Brain microvascular endothelial cell (primary cell): ENCODE data around the gene NPLOC4.

Experiments used
- DNase-seq: peaks from one replicate; pipeline ENCODE4 v3.0.0-alpha.2; 2020
- H3K27ac ChIP-seq: fragments of 250-450 bp; sonication (Bioruptor Pico); 2 replicates; pipeline ENCODE4 v1.5.1; 2020; ENCODE audit warnings: mild to moderate bottlenecking, moderate library complexity
- H3K27me3 ChIP-seq: fragments of 250-450 bp; sonication (Bioruptor Pico); replicated peaks from 2 replicates; pipeline ENCODE4 v1.5.1; 2020; ENCODE audit warnings: mild to moderate bottlenecking
- H3K36me3 ChIP-seq: fragments of 250-450 bp; sonication (Bioruptor Pico); replicated peaks from 2 replicates; pipeline ENCODE4 v1.5.1; 2020; ENCODE audit warnings: mild to moderate bottlenecking
- H3K4me3 ChIP-seq: 2 replicates; pipeline ENCODE4 v1.5.1; 2011; ENCODE audit warnings: low read depth, mild to moderate bottlenecking, control low read depth, low read length, moderate library complexity
- in situ Hi-C: cut with HindIII; loops from 2 replicates; pipeline ENCODE4 v1.10.0; 2017; ENCODE audit warnings: low sequenced_read_pairs, low pct_ligation_motif_present
- TF ChIP-seq, protein P1 (sequence below): IDR thresholded peaks from 2 replicates; pipeline ENCODE4 v1.5.1; 2011; ENCODE audit warnings: low read depth, mild to moderate bottlenecking, moderate library complexity, low read length, control low read depth, inconsistent platforms; ENCODE audit errors: missing control alignments

NPLOC4 gene

DNA sequence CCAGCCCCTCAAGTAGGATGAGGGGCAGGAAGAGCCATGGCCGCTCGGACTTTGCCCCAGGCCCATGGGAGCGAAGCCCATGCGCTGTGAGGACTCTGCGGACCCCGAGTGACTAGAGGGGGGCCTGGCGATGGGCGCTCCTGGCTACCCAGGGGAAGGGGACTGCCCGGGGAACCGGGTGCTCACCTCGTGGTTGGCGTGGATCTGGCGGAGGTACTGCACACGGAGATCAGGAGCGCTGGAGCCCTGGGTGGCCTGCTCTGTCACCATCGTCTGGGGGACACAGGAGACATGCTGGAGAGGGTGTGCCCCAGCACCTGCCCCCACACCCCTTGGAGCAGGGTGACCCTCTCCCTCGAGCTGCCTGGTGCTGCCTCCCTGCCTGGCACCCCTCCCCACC is 95.8 kb downstream of the NPLOC4 start:
- Histone ChIP-seq H3K27me3 (peaks cover 3% of the 10 kb centered on the region), H3K36me3 (peaks cover 40% of the 10 kb centered on the region), H3K4me3 (no peak overlapping the region), H3K27ac (no peak overlapping the region)
- TF ChIP-seq, protein P1, sequence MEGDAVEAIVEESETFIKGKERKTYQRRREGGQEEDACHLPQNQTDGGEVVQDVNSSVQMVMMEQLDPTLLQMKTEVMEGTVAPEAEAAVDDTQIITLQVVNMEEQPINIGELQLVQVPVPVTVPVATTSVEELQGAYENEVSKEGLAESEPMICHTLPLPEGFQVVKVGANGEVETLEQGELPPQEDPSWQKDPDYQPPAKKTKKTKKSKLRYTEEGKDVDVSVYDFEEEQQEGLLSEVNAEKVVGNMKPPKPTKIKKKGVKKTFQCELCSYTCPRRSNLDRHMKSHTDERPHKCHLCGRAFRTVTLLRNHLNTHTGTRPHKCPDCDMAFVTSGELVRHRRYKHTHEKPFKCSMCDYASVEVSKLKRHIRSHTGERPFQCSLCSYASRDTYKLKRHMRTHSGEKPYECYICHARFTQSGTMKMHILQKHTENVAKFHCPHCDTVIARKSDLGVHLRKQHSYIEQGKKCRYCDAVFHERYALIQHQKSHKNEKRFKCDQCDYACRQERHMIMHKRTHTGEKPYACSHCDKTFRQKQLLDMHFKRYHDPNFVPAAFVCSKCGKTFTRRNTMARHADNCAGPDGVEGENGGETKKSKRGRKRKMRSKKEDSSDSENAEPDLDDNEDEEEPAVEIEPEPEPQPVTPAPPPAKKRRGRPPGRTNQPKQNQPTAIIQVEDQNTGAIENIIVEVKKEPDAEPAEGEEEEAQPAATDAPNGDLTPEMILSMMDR, result no peak
- no peak for DNase-seq
- in situ Hi-C loops, result no loop called here

DNA sequence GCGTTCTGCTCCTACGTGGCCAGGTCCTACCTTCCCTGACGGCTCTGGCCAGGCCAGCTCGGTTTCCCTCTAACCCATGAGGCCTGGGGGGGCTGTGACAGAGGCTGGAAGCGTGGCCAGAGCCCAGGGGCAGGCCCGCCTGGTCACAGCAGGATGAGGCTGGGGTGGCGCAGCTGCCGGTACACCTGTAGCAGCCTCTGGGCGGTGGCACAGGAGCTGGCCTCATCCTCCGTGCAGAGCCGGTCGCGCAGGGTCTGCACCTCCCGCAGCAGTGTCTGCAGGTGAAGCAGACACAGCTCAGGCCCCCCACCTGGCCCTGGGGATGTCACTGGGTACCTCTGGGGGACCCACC is 96.3 kb downstream of the NPLOC4 start:
- H3K4me3 ChIP-seq, result no peak overlapping the region
- peaks cover 6% of the 10 kb centered on the region for H3K27me3 ChIP-seq
- no peak overlapping the region for H3K27ac ChIP-seq
- H3K36me3 ChIP-seq, result peaks cover 35% of the 10 kb centered on the region
- DNase-seq, result no peak
- in situ Hi-C loops, result no loop called here
- TF ChIP-seq, protein P1, result no peak

DNA sequence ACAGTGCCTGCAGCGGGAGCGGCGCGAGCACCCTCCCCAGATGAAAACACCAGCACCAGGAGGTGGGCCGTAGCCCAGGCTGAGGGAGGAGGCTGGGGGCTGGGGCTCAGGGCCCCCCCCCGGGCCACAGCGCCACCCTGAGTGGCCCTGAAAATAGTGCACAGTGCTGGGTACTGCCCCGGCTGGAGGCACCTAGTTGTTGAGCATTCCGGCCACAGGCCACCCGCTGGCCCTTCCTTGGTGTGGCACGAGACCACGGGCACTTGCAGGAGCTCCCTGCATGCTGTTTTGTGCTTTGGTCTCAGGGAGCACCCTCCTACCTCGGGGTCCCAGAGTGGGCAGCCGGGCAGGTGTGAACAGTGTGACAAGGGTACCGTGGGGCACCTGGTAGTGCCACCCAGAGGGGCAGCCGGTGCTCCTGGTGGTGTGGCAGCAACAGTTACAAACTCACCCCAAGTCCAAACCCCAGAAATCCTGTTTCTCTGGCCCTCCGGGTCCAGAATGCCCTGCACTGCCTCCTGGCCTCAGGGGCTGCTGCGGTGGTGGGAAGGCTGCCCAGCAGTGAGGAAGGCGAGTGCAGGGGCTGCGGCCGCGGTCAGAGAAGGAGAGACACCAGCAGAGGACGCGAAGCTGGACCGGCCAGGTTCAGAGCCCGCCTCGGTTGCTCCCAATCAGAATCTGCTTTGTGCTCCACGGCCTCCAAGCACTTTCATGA is 96.8 kb downstream of the NPLOC4 start:
- in situ Hi-C loops, result no loop called here
- Histone ChIP-seq H3K27ac (no peak overlapping the region), H3K27me3 (peaks cover 6% of the 10 kb centered on the region), H3K4me3 (no peak overlapping the region), H3K36me3 (peaks cover 30% of the 10 kb centered on the region)
- TF ChIP-seq, protein P1, result no peak
- no peak for DNase-seq

DNA sequence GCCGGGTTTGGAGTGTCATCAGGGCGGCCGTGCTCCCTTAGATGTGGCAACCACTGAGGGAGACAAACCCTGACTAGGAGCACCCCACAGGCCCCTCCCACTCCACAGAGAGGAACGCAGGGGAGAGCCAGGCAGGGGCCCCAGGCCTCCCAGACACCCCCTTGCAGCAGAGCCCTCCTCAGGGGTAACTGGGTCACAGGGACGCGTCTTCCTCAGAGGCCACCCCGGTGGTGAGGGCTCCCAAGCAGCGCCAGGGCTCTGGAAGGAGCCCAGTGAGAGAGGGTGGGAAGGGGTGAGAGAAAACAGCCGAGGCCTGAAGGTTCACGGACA is 97.4 kb downstream of the NPLOC4 start:
- peaks cover 24% of the 10 kb centered on the region for H3K36me3 ChIP-seq
- H3K4me3 ChIP-seq, result no peak overlapping the region
- DNase-seq, result no peak
- no peak overlapping the region for H3K27ac ChIP-seq
- H3K27me3 ChIP-seq, result peaks cover 6% of the 10 kb centered on the region
- TF ChIP-seq, protein P1, result no peak
- in situ Hi-C loops, result no loop called here

DNA sequence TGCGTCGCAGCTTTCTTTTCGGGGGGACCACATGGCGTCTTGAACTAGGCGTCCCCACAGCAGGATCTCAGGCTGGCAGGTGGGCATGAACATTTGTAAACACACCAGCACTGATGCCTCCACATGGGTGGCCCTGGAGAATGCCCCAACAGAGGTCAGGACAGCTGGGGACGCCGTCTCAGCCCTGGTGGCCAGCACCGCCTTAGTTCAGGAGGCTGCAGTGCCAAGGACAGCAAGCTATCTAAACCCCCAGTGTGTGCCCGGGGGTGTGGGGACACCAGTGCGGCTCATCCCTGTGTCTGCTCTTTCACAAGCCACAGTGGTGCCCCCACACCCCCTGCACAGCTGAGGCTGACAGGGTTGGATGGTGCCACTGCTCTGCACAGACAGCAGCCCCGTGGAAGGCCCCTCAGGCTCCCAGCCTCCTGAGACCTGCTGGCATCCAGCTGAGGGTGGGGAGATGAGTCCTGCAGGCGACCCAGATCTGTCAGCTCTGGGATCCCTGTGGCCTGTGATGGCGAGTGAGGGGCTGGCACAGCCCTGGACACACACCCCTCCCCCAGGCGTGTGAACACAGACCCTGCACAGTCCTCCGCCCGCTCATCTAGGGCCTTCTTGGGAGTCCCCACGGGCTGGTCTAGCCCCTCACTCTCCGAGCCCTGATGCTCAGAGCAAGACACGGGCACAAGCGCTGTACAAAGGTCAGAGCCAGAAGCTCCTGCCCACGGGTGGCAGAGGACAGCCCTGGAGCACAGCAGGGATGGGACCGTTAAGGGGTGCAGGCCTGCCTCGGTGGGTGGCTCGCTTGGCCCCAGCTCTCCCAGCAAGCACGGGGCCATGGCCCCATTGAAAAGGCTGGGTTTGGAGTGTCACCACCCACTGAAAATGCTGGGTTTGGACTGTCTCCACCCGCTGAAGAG is 98.0 kb downstream of the NPLOC4 start:
- in situ Hi-C loops, result no loop called here
- Histone ChIP-seq H3K27me3 (peaks cover 6% of the 10 kb centered on the region), H3K36me3 (peaks cover 18% of the 10 kb centered on the region), H3K4me3 (no peak overlapping the region), H3K27ac (no peak overlapping the region)
- no peak for DNase-seq
- TF ChIP-seq, protein P1, result no peak
